GM12878 (cell line): Measurements from ENCODE around the gene AIG1. TPM values are rescaled to one million over a fixed set of nuclear protein-coding genes. Genes with fewer than 3 reads are reported as not detected.

Experiments used
- ATAC-seq: fragments of 200-7000 bp; cut with Tn5 transposase; 3 replicates; pipeline ENCODE4 v1.9.1; 2020; ENCODE audit warnings: mild to moderate bottlenecking, moderate library complexity
- BruUV-seq: library from RNA; stranded (reverse); fragments of 400-500 nt; replicated peaks from 2 replicates; lab custom pipeline; 2021; lab: Mats Ljungman, UMichigan
- CTCF ChIA-PET: fragments of 300-600 bp; sonication (Branson Sonifier 250); formaldehyde crosslinking; extraction: SDS; loops from one replicate; lab custom pipeline; 2021; ENCODE audit warnings: inconsistent platforms; lab: Yijun Ruan, JAX
- POLR2A ChIA-PET: fragments of 350-600 bp; formaldehyde crosslinking; extraction: SDS; loops from one replicate; lab custom pipeline; 2021; ENCODE audit warnings: inconsistent platforms; lab: Charles Lee
- RAD21 ChIA-PET: fragments of 300-600 bp; sonication (Branson Sonifier 250); formaldehyde crosslinking; loops from one replicate; lab custom pipeline; 2023; ENCODE audit warnings: antibody characterized with exemption; ENCODE audit not compliant: unreplicated experiment; lab: Charles Lee
- SMC1A ChIA-PET: fragments of 300-600 bp; sonication (Branson Sonifier 250); formaldehyde crosslinking; loops from one replicate; lab custom pipeline; 2023; ENCODE audit not compliant: unreplicated experiment, uncharacterized antibody; lab: Charles Lee
- DNase-seq: peaks from one replicate; pipeline ENCODE4 v3.0.0-alpha.2; 2011; ENCODE audit warnings: low read depth, low spot score
- FAIRE-seq: peaks from 3 replicates; lab custom pipeline; 2011; peaks lifted over from hg19 to GRCh38; lab: Jason Lieb, UNC
- H2AFZ ChIP-seq: 2 replicates; pipeline ENCODE4 v1.6.0; 2011; ENCODE audit warnings: low read depth, low read length, control low read depth; ENCODE audit not compliant: control insufficient read depth
- H3K27ac ChIP-seq: 2 replicates; pipeline ENCODE4 v1.5.1; 2011; ENCODE audit warnings: control low read depth; ENCODE audit not compliant: control insufficient read depth, insufficient read depth
- H3K27me3 ChIP-seq, 2 experiments: replicated peaks in 1 of 2; 2 replicates each; pipeline versions ENCODE4 v1.6.0 to v1.6.1; 2011; ENCODE audit warnings: low read length in 1 of 2; ENCODE audit not compliant: control insufficient read depth in 2 of 2, insufficient read depth in 2 of 2
- H3K36me3 ChIP-seq, 2 experiments: 2 replicates each; pipeline ENCODE4 v1.5.1; 2011; ENCODE audit warnings: low read length in 1 of 2; ENCODE audit not compliant: control insufficient read depth in 2 of 2, insufficient read depth in 2 of 2
- H3K4me1 ChIP-seq: 2 replicates; pipeline ENCODE4 v1.6.1; 2011; ENCODE audit warnings: mild to moderate bottlenecking, low read length, moderate library complexity, mixed read lengths; ENCODE audit not compliant: control insufficient read depth, insufficient read depth
- H3K4me2 ChIP-seq: 2 replicates; pipeline ENCODE4 v1.6.0; 2011; ENCODE audit warnings: control low read depth; ENCODE audit not compliant: control insufficient read depth, insufficient read depth
- H3K4me3 ChIP-seq: fragments of 200-600 bp; sonication (generic); 2 replicates; pipeline ENCODE4 v1.5.1; 2016
- H3K79me2 ChIP-seq: 2 replicates; pipeline ENCODE4 v1.6.0; 2011; ENCODE audit warnings: low read length; ENCODE audit not compliant: control insufficient read depth, insufficient read depth
- H3K9ac ChIP-seq: 2 replicates; pipeline ENCODE4 v1.8.0; 2011; ENCODE audit warnings: low read length, control low read depth, mixed read lengths; ENCODE audit not compliant: control insufficient read depth, insufficient read depth
- H3K9me3 ChIP-seq: replicated peaks from 3 replicates; pipeline ENCODE4 v1.5.1; 2011; ENCODE audit warnings: mild to moderate bottlenecking, low read length; ENCODE audit not compliant: control insufficient read depth, insufficient read depth
- H4K20me1 ChIP-seq: 2 replicates; pipeline ENCODE4 v1.6.0; 2011; ENCODE audit not compliant: control insufficient read depth, insufficient read depth
- BRCA1 ChIP-seq: IDR thresholded peaks from 2 replicates; pipeline ENCODE4 v1.6.1; 2011; ENCODE audit warnings: low read depth, low read length, improper control_type of control experiment
- CTCF ChIP-seq, 3 experiments: IDR thresholded peaks in 2 of 3; conservative IDR thresholded peaks in 1 of 3; 2 replicates each; pipeline ENCODE4 v1.5.1; 2011; ENCODE audit warnings: low read depth in 3 of 3, low read length in 3 of 3, mild to moderate bottlenecking in 3 of 3, control low read depth in 2 of 3, moderate library complexity in 2 of 3, inconsistent platforms in 1 of 3, mixed read lengths in 1 of 3; ENCODE audit not compliant: control insufficient read depth in 2 of 3, insufficient read depth in 1 of 3; ENCODE audit errors: extremely low read depth in 1 of 3
- GABPA ChIP-seq: IDR thresholded peaks from 2 replicates; pipeline ENCODE4 v1.6.1; 2014; ENCODE audit warnings: antibody characterized with exemption, low read depth, mild to moderate bottlenecking, inconsistent platforms
- MTA2 ChIP-seq: fragments of 450-650 bp; IDR thresholded peaks from 2 replicates; pipeline ENCODE4 v1.6.1; 2016; ENCODE audit warnings: low read depth, mild to moderate bottlenecking, moderate library complexity
- NR2C1 ChIP-seq: fragments of 450-650 bp; IDR thresholded peaks from 2 replicates; pipeline ENCODE4 v1.6.1; 2017; ENCODE audit warnings: antibody characterized with exemption, mild to moderate bottlenecking, moderate library complexity
- PAX8 ChIP-seq: fragments of 450-650 bp; IDR thresholded peaks from 2 replicates; pipeline ENCODE4 v1.6.1; 2017; ENCODE audit warnings: mild to moderate bottlenecking, moderate library complexity
- PBX3 ChIP-seq: IDR thresholded peaks from 2 replicates; pipeline ENCODE4 v1.6.1; 2011; ENCODE audit warnings: mild to moderate bottlenecking, low read depth, low read length, moderate library complexity; ENCODE audit not compliant: insufficient replicate concordance
- RFX5 ChIP-seq: IDR thresholded peaks from 2 replicates; pipeline ENCODE4 v1.6.1; 2011; ENCODE audit warnings: low read depth, low read length, improper control_type of control experiment
- SREBF2 ChIP-seq: IDR thresholded peaks from 2 replicates; pipeline ENCODE4 v1.6.1; 2012; ENCODE audit warnings: mild to moderate bottlenecking, low read length
- STAT1 ChIP-seq: fragments of 450-650 bp; conservative IDR thresholded peaks from 2 replicates; pipeline ENCODE4 v1.6.1; 2014; ENCODE audit warnings: antibody characterized with exemption, mild to moderate bottlenecking
- TCF3 ChIP-seq: IDR thresholded peaks from 2 replicates; pipeline ENCODE4 v1.6.1; 2012; ENCODE audit warnings: low read depth, mild to moderate bottlenecking, low read length, borderline replicate concordance; ENCODE audit not compliant: insufficient read depth
- WGBS: methylation state at CpG from one replicate; pipeline ENCODE4 v1.1.6; 2016; ENCODE audit warnings: low lambda C conversion rate; ENCODE audit not compliant: insufficient replicate concordance, insufficient coverage; ENCODE audit errors: missing lambda C conversion rate; 5-methylcytosine and 5-hydroxymethylcytosine counted together
- in situ Hi-C: fragments of 300-500 bp; cut with MboI; formaldehyde crosslinking; loops from 9 replicates; pipeline ENCODE4 v1.14.3; 2018; ENCODE audit warnings: mixed read lengths
- intact Hi-C: fragments of 100-400 bp; cut with micrococcal nuclease; formaldehyde crosslinking; loops from one replicate; pipeline ENCODE4 v1.14.2; 2022; ENCODE audit not compliant: unreplicated experiment
- polyA plus RNA-seq, 11 experiments: library from polyadenylated mRNA; depleted of rRNA in 4 of 11; unstranded in 6 of 11; stranded (reverse) in 5 of 11; fragments of >200 nt; fragmentation: Nextera tagmentation in 4 of 11; fragmentation: Illumina TruSeq in 1 of 11; extraction: Ambion mirVana in 4 of 11; extraction: Trizol in 1 of 11; gene quantifications; 1 replicate in 1 of 11; 2 replicates in 10 of 11; pipeline versions ENCODE4 v1.2.1 to v1.2.3, GENCODE V29; 2011 to 2016; ENCODE audit warnings: inconsistent platforms in 2 of 11, missing spikeins in 2 of 11, low read depth in 1 of 11
- total RNA-seq, 4 experiments: library from RNA; depleted of rRNA in 3 of 4; stranded (reverse); fragments of >200 nt in 3 of 4; fragmentation: Illumina TruSeq in 1 of 4; extraction: Trizol in 1 of 4; gene quantifications; 2 replicates each; pipeline versions ENCODE4 v1.2.1 to v1.2.3, GENCODE V29; 2013 to 2021

Gene AIG1
- total and polyA plus RNA-seq, 10 of the 15 experiments (the other 5 are each of a cell fraction or from before 2014, with no cell fraction given), result 27.0 to 74.5 (median 36.4) TPM

- no peaks in the 10 kb centered on the region for H3K79me2 ChIP-seq
- no peak overlapping the region for H3K4me3 ChIP-seq
- no peak for FAIRE-seq
- H3K4me1 ChIP-seq, result no peaks in the 10 kb centered on the region
- in situ Hi-C loops, result no loop called here
- H3K9me3 ChIP-seq, result no peaks in the 10 kb centered on the region
- intact Hi-C loops, result no loop called here
- ChIA-PET RAD21 (no interaction called here), SMC1A (no interaction called here), POLR2A (no interaction called here), CTCF (interaction anchor here (2.3 kb wide), 1 partner anchor 183 kb away, joined by 8 read pairs; no protein-coding TSS in a partner anchor)
- no peak for DNase-seq
- H3K36me3 ChIP-seq, result no peaks in the 10 kb centered on the region
- no peak for ATAC-seq
- no peak for TF ChIP-seq BRCA1
- no peak for TF ChIP-seq NR2C1
- no peak for TF ChIP-seq SREBF2
- TF ChIP-seq PAX8, result no peak
- TF ChIP-seq MTA2, result no peak
- TF ChIP-seq STAT1, result no peak
- no peak for TF ChIP-seq CTCF (IDR thresholded peaks at IDR 0.05 in 2 of 3, conservative IDR thresholded peaks at IDR 0.05 in 1 of 3; ENCODE audit: control insufficient read depth in 2 of 3, extremely low read depth in 1 of 3, insufficient read depth in 1 of 3, low read depth in 3 of 3, low read length in 3 of 3)
- no peak for TF ChIP-seq PBX3
- TF ChIP-seq RFX5, result no peak
- no peak for TF ChIP-seq TCF3
- no peak for TF ChIP-seq GABPA
- WGBS, result 97% methylated on average over 1 of the region's 1 CpG
- no peak overlapping the region for H2AFZ ChIP-seq
- no TSS peak for BruUV-seq
- no peak overlapping the region for H3K4me2 ChIP-seq
- H3K27me3 ChIP-seq, result no peaks in the 10 kb centered on the region
- H4K20me1 ChIP-seq, result no peaks in the 10 kb centered on the region
- no peak overlapping the region for H3K27ac ChIP-seq
- no peak overlapping the region for H3K9ac ChIP-seq
Observed at GRCh38 chr6:143243786-143244185, 183.1 kb downstream of the AIG1 start.
